Activated CD8-positive, alpha-beta T cell treated with anti-CD3 and anti-CD28 coated beads for 36 hours (primary cell): ENCODE data around the gene MTCH2. TPM values are rescaled to one million over a fixed set of nuclear protein-coding genes. Genes with fewer than 3 reads are reported as not detected.

Source experiments
- ATAC-seq: fragments of 200-7000 bp; cut with Tn5 transposase; one replicate; pipeline ENCODE4 v1.10.0; 2021; ENCODE audit warnings: mild to moderate bottlenecking, moderate library complexity
- CTCF ChIA-PET: fragments of 350-600 bp; sonication (Branson Sonifier 250); formaldehyde crosslinking; loops from one replicate; lab custom pipeline; 2021; ENCODE audit warnings: antibody characterized with exemption; lab: Charles Lee
- POLR2A ChIA-PET: fragments of 350-600 bp; sonication (Branson Sonifier 250); formaldehyde crosslinking; loops from one replicate; lab custom pipeline; 2021; ENCODE audit warnings: antibody characterized with exemption; lab: Charles Lee
- DNase-seq: peaks from one replicate; pipeline ENCODE4 v3.0.0-alpha.2; 2020
- H3K27ac Mint-ChIP-seq: one replicate; pipeline ENCODE4 v1.8.0; 2021; ENCODE audit warnings: mild to moderate bottlenecking, mixed read lengths
- H3K27me3 Mint-ChIP-seq: one replicate; pipeline ENCODE4 v1.8.0; 2021; ENCODE audit warnings: mixed read lengths
- H3K36me3 Mint-ChIP-seq: one replicate; pipeline ENCODE4 v1.8.0; 2021; ENCODE audit warnings: low read depth, mixed read lengths
- H3K4me1 Mint-ChIP-seq: one replicate; pipeline ENCODE4 v1.8.0; 2021; ENCODE audit warnings: low read depth, mixed read lengths
- H3K4me3 Mint-ChIP-seq: one replicate; pipeline ENCODE4 v1.8.0; 2021; ENCODE audit warnings: mild to moderate bottlenecking, moderate library complexity, mixed read lengths
- H3K9me3 Mint-ChIP-seq: one replicate; pipeline ENCODE4 v1.8.0; 2021; ENCODE audit warnings: mixed read lengths
- intact Hi-C: fragments of 100-400 bp; cut with micrococcal nuclease; formaldehyde crosslinking; loops from one replicate; pipeline ENCODE4 v1.10.0; 2022
- total RNA-seq, 2 experiments: library from RNA; stranded (reverse); gene quantifications; one replicate each; pipeline ENCODE4 v1.2.3, GENCODE V29; 2021
- TF ChIP-seq, protein P1 (sequence below): fragments of 200-600 bp; IDR thresholded peaks from one replicate; pipeline ENCODE4 v1.8.0; 2022; ENCODE audit warnings: antibody characterized with exemption, mild to moderate bottlenecking

Gene MTCH2
- total RNA-seq, 2 experiments from 2014 or later = 144 to 145 TPM

DNA sequence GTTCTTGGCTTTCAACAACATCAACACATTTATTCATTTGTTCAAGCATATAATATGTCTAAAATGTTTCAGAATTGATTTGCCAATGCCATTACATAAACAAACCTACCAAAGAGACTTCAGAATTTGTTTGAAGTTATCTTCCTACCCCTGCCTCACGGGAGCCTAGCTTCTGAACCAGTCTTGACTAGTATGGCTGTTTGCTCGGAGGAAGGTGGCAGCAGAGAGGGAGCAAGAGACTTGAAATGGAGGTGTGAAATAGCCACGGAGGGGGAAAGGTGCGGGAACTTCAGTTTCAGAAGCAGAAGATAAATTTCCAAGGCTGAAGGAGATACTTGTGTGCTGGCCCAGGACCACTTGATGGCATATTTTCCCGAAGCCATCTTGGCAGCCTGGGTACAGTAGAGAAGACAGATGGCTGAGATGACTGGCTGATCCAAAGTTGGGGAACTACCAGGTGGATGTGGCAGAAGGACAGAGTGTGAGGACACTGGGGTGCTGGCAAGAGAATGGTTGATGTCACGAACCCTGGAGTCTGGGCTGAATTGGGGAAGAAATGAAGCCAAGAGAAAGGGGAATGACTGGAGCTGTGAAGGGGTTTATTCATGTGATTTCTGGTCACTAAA, 14.0 kb upstream of the MTCH2 start:
- no peaks in the 10 kb centered on the region for H3K4me1 Mint-ChIP-seq
- ATAC-seq = no peak
- DNase-seq = no peak
- intact Hi-C loops = no loop called here
- no peak overlapping the region for H3K4me3 Mint-ChIP-seq
- peaks cover 10% of the 10 kb centered on the region for H3K9me3 Mint-ChIP-seq
- ChIA-PET POLR2A (no interaction called here), CTCF (no interaction called here)
- TF ChIP-seq, protein P1, sequence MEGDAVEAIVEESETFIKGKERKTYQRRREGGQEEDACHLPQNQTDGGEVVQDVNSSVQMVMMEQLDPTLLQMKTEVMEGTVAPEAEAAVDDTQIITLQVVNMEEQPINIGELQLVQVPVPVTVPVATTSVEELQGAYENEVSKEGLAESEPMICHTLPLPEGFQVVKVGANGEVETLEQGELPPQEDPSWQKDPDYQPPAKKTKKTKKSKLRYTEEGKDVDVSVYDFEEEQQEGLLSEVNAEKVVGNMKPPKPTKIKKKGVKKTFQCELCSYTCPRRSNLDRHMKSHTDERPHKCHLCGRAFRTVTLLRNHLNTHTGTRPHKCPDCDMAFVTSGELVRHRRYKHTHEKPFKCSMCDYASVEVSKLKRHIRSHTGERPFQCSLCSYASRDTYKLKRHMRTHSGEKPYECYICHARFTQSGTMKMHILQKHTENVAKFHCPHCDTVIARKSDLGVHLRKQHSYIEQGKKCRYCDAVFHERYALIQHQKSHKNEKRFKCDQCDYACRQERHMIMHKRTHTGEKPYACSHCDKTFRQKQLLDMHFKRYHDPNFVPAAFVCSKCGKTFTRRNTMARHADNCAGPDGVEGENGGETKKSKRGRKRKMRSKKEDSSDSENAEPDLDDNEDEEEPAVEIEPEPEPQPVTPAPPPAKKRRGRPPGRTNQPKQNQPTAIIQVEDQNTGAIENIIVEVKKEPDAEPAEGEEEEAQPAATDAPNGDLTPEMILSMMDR = no peak
- H3K27ac Mint-ChIP-seq = no peak overlapping the region
- H3K36me3 Mint-ChIP-seq = no peaks in the 10 kb centered on the region
- H3K27me3 Mint-ChIP-seq = no peaks in the 10 kb centered on the region

DNA sequence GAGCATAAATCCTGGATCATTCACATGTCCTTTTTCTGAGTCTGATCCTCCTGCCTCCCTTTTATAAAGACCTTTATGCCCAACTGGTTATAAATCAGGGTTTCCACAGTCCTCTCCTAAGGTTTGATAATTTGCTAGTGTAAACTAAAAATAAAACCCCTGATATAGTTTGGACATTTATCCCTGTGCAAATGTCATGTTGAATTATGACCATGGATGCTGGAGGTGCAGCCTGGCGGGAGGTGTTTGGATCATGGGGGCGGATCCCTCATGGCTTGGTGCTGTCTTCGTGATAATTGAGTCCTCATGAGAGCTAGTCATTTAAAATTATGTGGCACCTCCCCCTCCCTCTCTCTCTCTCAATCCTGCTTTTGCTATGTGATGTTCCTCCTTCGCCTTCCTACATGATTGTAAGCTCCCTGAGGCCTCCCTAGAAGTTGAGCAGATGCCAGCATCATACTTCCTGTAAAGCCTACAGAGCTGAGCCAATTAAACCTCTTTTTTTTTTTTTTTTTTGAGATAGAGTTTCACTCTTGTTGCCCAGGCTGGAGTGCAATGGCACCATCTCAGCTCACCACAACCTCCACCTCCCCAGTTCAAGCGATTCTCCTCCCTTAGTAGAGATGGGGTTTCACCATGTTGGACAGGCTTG, 9.6 kb upstream of the MTCH2 start:
- CTCF ChIA-PET = interaction anchor here (1.0 kb wide), 1 partner anchor 8 kb away, joined by 3 read pairs; no protein-coding TSS in a partner anchor
- intact Hi-C loops = no loop called here
- Mint-ChIP-seq H3K9me3 (peaks cover 10% of the 10 kb centered on the region), H3K27ac (no peak overlapping the region), H3K4me1 (no peaks in the 10 kb centered on the region), H3K4me3 (no peak overlapping the region), H3K27me3 (no peaks in the 10 kb centered on the region), H3K36me3 (no peaks in the 10 kb centered on the region)
- POLR2A ChIA-PET = interaction anchor here (1.1 kb wide), 1 partner anchor 9 kb away, joined by 3 read pairs; no protein-coding TSS in a partner anchor
- TF ChIP-seq, protein P1 = no peak
- ATAC-seq (no peak), DNase-seq (no peak)

DNA sequence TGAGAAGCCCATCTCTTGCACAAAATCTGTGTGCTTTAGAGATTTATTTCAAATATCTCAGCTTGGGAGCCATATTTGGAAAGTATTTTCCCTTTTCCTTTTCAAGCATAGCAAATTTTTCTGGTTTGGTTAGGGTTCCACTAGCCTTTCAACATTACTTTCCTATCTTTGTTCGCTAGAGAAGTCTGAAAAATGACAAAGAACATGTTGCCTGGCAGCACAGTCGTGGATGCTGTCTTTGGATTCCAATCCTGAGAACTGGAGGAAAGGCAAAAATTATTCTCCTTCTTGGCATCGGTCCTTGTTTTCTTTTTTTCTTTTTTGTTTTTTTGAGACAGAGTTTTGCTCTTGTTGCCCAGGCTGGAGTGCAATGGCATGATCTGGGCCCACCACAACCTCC, 6.9 kb upstream of the MTCH2 start:
- H3K4me1 Mint-ChIP-seq = no peaks in the 10 kb centered on the region
- no peaks in the 10 kb centered on the region for H3K36me3 Mint-ChIP-seq
- no peak overlapping the region for H3K27ac Mint-ChIP-seq
- intact Hi-C loops = no loop called here
- CTCF ChIA-PET = no interaction called here
- TF ChIP-seq, protein P1 = no peak
- no peaks in the 10 kb centered on the region for H3K27me3 Mint-ChIP-seq
- DNase-seq (no peak), ATAC-seq (no peak)
- peaks cover 10% of the 10 kb centered on the region for H3K9me3 Mint-ChIP-seq
- no peak overlapping the region for H3K4me3 Mint-ChIP-seq
- POLR2A ChIA-PET = no interaction called here

- H3K9me3 Mint-ChIP-seq = no peaks in the 10 kb centered on the region
- TF ChIP-seq, protein P1 = no peak
- DNase-seq (no peak), ATAC-seq (no peak)
- H3K27ac Mint-ChIP-seq = no peak overlapping the region
- POLR2A ChIA-PET = interaction anchor here (1.0 kb wide), 1 partner anchor 25 kb away, joined by 3 read pairs; no protein-coding TSS in a partner anchor
- CTCF ChIA-PET = no interaction called here
- peaks cover 5% of the 10 kb centered on the region for H3K4me1 Mint-ChIP-seq
- H3K36me3 Mint-ChIP-seq = peaks cover 6% of the 10 kb centered on the region
- H3K4me3 Mint-ChIP-seq = no peak overlapping the region
- intact Hi-C loops = no loop called here
- no peaks in the 10 kb centered on the region for H3K27me3 Mint-ChIP-seq
Observed at GRCh38 chr11:47646019-47646418, 3.7 kb upstream of the MTCH2 start.

GRCh38 chr11:47645500-47645899, 3.1 kb upstream of the MTCH2 start:
- ChIA-PET CTCF (no interaction called here), POLR2A (no interaction called here)
- Mint-ChIP-seq H3K4me1 (peaks cover 10% of the 10 kb centered on the region), H3K27me3 (no peaks in the 10 kb centered on the region), H3K27ac (no peak overlapping the region), H3K9me3 (no peaks in the 10 kb centered on the region), H3K36me3 (peaks cover 6% of the 10 kb centered on the region), H3K4me3 (no peak overlapping the region)
- no peak for DNase-seq
- intact Hi-C loops = no loop called here
- no peak for ATAC-seq
- TF ChIP-seq, protein P1 = no peak
